Measurements from ENCODE around the gene CIAPIN1.
A peak's percentile ranks its signal among the peaks of the same experiment; 100 is the strongest.

The CIAPIN1 gene

DNA sequence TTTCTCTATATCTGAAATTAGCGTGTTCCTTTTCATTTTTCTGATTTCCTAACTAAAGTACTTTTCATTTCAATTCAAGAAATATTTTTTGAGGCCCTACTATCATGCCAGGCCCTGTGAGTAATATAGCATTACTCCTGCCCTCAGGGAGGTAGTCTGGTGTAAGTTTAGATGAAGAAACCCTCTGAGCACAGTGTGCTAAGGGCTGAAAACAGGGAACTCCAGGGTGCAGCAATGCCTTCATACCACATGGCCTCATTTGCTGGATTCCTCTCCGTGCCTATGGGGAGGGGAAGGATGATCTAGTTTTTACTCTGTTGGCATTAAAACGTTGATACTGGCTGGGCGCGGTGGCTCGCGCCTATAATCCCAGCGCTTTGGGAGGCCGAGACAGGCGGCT lies 4.8 kb upstream of the CIAPIN1 start:
- no peak overlapping the region for H3K4me3 ChIP-seq (ENCODE audit: low read length)
- DNase-seq, result no peak
- no peaks in the 10 kb centered on the region for H3K9me2 ChIP-seq (replicated peaks; ENCODE audit: insufficient read depth, low read length)
- no peaks in the 10 kb centered on the region for H4K20me1 ChIP-seq (ENCODE audit: insufficient read depth, low read length)
- H3F3A ChIP-seq (ENCODE audit: insufficient read depth, low read length), result no peaks in the 10 kb centered on the region
- no peak overlapping the region for H3K9ac ChIP-seq (ENCODE audit: low read length)
- no peak overlapping the region for H3K4me2 ChIP-seq (ENCODE audit: low read depth, low read length)
- peaks cover 3% of the 10 kb centered on the region; the same call in 1 of the 2 replicates for H3K4me1 ChIP-seq (ENCODE audit: low read length)
- no peaks in the 10 kb centered on the region for H3K9me3 ChIP-seq (replicated peaks; ENCODE audit: insufficient read depth, low read length)
- H3K27me3 ChIP-seq (replicated peaks; ENCODE audit: insufficient read depth, low read length), result no peaks in the 10 kb centered on the region
- H3K36me3 ChIP-seq (replicated peaks; ENCODE audit: insufficient read depth, low read length), result peaks cover 12% of the 10 kb centered on the region; the same call in 1 of the 2 replicates
- no peak for TF ChIP-seq EZH2 (optimal IDR thresholded peaks at IDR 0.05; ENCODE audit: low read depth, low read length)
- TF ChIP-seq, protein P1, sequence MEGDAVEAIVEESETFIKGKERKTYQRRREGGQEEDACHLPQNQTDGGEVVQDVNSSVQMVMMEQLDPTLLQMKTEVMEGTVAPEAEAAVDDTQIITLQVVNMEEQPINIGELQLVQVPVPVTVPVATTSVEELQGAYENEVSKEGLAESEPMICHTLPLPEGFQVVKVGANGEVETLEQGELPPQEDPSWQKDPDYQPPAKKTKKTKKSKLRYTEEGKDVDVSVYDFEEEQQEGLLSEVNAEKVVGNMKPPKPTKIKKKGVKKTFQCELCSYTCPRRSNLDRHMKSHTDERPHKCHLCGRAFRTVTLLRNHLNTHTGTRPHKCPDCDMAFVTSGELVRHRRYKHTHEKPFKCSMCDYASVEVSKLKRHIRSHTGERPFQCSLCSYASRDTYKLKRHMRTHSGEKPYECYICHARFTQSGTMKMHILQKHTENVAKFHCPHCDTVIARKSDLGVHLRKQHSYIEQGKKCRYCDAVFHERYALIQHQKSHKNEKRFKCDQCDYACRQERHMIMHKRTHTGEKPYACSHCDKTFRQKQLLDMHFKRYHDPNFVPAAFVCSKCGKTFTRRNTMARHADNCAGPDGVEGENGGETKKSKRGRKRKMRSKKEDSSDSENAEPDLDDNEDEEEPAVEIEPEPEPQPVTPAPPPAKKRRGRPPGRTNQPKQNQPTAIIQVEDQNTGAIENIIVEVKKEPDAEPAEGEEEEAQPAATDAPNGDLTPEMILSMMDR (IDR thresholded peaks at IDR 0.05; ENCODE audit: low read length), result no peak
- TF ChIP-seq EZH2phosphoT487 (IDR thresholded peaks at IDR 0.05; ENCODE audit: low read length), result no peak
- H3K27ac ChIP-seq (ENCODE audit: low read length), result no peak overlapping the region
- H2AFZ ChIP-seq (ENCODE audit: low read length), result no peak overlapping the region
- H3K79me2 ChIP-seq (ENCODE audit: low read length), result peaks cover 25% of the 10 kb centered on the region

DNA sequence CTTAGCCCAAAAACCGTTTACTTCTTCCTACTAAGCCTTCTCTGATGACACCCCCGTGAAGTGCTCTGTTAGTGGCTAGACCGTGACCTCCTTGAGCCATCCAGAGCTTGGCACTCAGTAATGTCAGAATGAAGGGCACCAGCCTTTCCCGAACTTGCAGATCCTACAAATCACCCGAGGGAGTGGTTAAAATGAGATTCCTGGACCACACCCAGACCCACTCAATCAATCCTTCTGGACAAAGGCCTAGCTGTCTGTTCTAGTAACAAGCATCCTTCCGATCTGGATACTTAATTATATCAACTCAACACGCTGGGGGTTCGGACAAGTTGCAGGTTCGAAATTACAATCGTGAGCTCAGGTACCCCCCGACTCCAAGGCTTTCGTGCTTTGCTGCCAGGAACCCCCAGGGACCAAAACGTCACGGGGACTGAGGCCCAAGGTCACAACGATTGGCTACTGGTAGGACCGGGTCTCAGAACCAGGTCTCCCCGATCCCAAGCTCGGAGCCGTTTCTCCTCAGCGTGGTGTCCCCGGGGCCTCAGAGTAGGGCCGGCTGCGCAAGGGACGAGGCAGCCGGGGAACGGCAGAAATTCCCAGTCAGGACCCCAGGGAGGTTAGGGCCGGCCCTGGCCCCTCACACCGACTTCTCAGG lies 527 bp downstream of the CIAPIN1 start:
- Histone ChIP-seq H3K4me1 (ENCODE audit: low read length) (peaks cover 8% of the 10 kb centered on the region; the same call in 1 of the 2 replicates), H3K36me3 (replicated peaks; ENCODE audit: insufficient read depth, low read length) (no peaks in the 10 kb centered on the region), H3K9me3 (replicated peaks; ENCODE audit: insufficient read depth, low read length) (no peaks in the 10 kb centered on the region), H3K79me2 (ENCODE audit: low read length) (peaks cover 72% of the 10 kb centered on the region), H3K4me3 (ENCODE audit: low read length) (peak overlapping the region; percentile 95), H3K9me2 (replicated peaks; ENCODE audit: insufficient read depth, low read length) (no peaks in the 10 kb centered on the region), H3K9ac (ENCODE audit: low read length) (peak overlapping the region; percentile 99), H2AFZ (ENCODE audit: low read length) (peak overlapping the region; percentile 92), H3K4me2 (ENCODE audit: low read depth, low read length) (peak overlapping the region; percentile 61), H3F3A (ENCODE audit: insufficient read depth, low read length) (no peaks in the 10 kb centered on the region), H3K27ac (ENCODE audit: low read length) (peak overlapping the region; percentile 42; the same call in 1 of the 2 replicates), H4K20me1 (ENCODE audit: insufficient read depth, low read length) (no peaks in the 10 kb centered on the region), H3K27me3 (replicated peaks; ENCODE audit: insufficient read depth, low read length) (no peaks in the 10 kb centered on the region)
- peak; percentile 28 for DNase-seq
- no peak for TF ChIP-seq EZH2phosphoT487 (IDR thresholded peaks at IDR 0.05; ENCODE audit: low read length)
- TF ChIP-seq, protein P1 (IDR thresholded peaks at IDR 0.05; ENCODE audit: low read length), result no peak
- no peak for TF ChIP-seq EZH2 (optimal IDR thresholded peaks at IDR 0.05; ENCODE audit: low read depth, low read length)

DNA sequence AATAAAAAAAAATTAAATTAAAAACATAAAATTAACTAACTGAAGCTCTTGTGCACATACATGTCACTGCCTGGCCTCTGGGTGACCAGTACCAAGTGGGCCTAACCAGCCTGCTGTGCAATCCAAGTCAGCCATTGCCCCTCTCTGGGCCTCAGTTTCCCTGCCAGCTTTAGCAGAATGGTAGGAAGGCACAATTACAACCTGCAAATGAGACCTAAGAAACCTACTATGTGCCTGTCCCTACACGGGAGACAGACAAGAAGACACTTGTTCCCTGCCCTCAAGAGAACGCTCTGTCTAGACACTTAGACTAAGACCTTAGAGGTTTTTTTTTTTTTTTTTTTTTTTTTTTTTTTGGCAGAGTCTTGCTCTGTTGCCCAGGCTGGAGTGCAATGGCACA lies 1.7 kb downstream of the CIAPIN1 start:
- no peak overlapping the region for H3K9ac ChIP-seq (ENCODE audit: low read length)
- no peak overlapping the region for H3K4me2 ChIP-seq (ENCODE audit: low read depth, low read length)
- H4K20me1 ChIP-seq (ENCODE audit: insufficient read depth, low read length), result no peaks in the 10 kb centered on the region
- peaks cover 8% of the 10 kb centered on the region; the same call in 1 of the 2 replicates for H3K4me1 ChIP-seq (ENCODE audit: low read length)
- H3K9me3 ChIP-seq (replicated peaks; ENCODE audit: insufficient read depth, low read length), result no peaks in the 10 kb centered on the region
- H3K36me3 ChIP-seq (replicated peaks; ENCODE audit: insufficient read depth, low read length), result no peaks in the 10 kb centered on the region
- H3F3A ChIP-seq (ENCODE audit: insufficient read depth, low read length), result no peaks in the 10 kb centered on the region
- peaks cover 84% of the 10 kb centered on the region for H3K79me2 ChIP-seq (ENCODE audit: low read length)
- H3K27ac ChIP-seq (ENCODE audit: low read length), result no peak overlapping the region
- no peak for DNase-seq
- no peaks in the 10 kb centered on the region for H3K27me3 ChIP-seq (replicated peaks; ENCODE audit: insufficient read depth, low read length)
- no peaks in the 10 kb centered on the region for H3K9me2 ChIP-seq (replicated peaks; ENCODE audit: insufficient read depth, low read length)
- H2AFZ ChIP-seq (ENCODE audit: low read length), result no peak overlapping the region
- H3K4me3 ChIP-seq (ENCODE audit: low read length), result no peak overlapping the region
- TF ChIP-seq, protein P1 (IDR thresholded peaks at IDR 0.05; ENCODE audit: low read length), result no peak
- TF ChIP-seq EZH2phosphoT487 (IDR thresholded peaks at IDR 0.05; ENCODE audit: low read length) (no peak), EZH2 (optimal IDR thresholded peaks at IDR 0.05; ENCODE audit: low read depth, low read length) (no peak)

Data from MM.1S (cell line).